GM12892 (cell line): ENCODE results near the gene RPTN.

Source experiments
- DNase-seq: peaks from one replicate; pipeline ENCODE4 v3.0.0; 2011; ENCODE audit not compliant: insufficient read length
- FAIRE-seq: peaks from 2 replicates; lab custom pipeline; 2011; peaks lifted over from hg19 to GRCh38; lab: Jason Lieb, UNC
- POLR2A ChIP-seq: IDR thresholded peaks from 2 replicates; pipeline ENCODE4 v1.6.1; 2011; ENCODE audit warnings: low read depth, low read length, control low read depth
- POLR2AphosphoS5 ChIP-seq: IDR thresholded peaks from 2 replicates; pipeline ENCODE4 v1.6.1; 2011; ENCODE audit warnings: low read depth, low read length, control low read depth
- TAF1 ChIP-seq: IDR thresholded peaks from 2 replicates; pipeline ENCODE4 v1.6.1; 2011; ENCODE audit warnings: low read depth, mild to moderate bottlenecking, control low read depth, low read length, borderline replicate concordance

Gene RPTN

GRCh38 chr1:152107031-152107983 is 51.7 kb downstream of the RPTN start:
- DNase-seq (no peak), FAIRE-seq (no peak)
- no peak for TF ChIP-seq TAF1
- TF ChIP-seq POLR2A, result no peak
- TF ChIP-seq POLR2AphosphoS5, result no peak

DNA sequence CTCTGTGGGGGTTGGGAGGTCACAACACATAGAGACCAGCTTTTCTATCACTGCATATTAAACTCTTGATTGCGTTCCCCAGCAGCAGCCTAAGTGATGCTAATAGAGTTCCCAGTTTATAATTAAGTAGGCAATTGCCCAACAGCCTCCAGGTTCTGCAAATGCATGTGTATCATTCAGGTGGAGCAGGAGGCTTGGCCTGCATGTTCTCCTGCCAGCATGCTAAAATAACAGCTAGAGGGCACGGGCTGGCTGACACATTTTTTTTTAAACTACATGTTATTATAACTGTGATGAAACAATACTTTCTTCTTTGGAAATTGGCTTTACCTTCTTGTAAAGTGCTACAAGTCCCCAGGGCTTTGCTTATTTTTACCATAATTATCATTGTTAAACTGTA is 54.2 kb downstream of the RPTN start:
- DNase-seq (no peak), FAIRE-seq (no peak)
- TF ChIP-seq TAF1, result no peak
- no peak for TF ChIP-seq POLR2A
- no peak for TF ChIP-seq POLR2AphosphoS5
